OCI-LY1 (cell line): ENCODE data around the gene KLF7.

Experiments used
- H2AFZ ChIP-seq: fragments of 200-600 bp; sonication (generic), shearing (Covaris generic); 2 replicates; pipeline ENCODE4 v1.6.0; 2014; ENCODE audit warnings: antibody characterized with exemption, mild to moderate bottlenecking, low read length
- H3F3A ChIP-seq: fragments of 200-600 bp; sonication (generic), shearing (Covaris generic); 2 replicates; pipeline ENCODE4 v1.6.0; 2014; ENCODE audit warnings: mild to moderate bottlenecking, antibody characterized with exemption, low read length, moderate library complexity; ENCODE audit not compliant: insufficient read depth
- H3K27ac ChIP-seq: fragments of 200-600 bp; sonication (generic); 2 replicates; pipeline ENCODE4 v1.5.1; 2014; ENCODE audit warnings: low read length, mixed run types, mild to moderate bottlenecking, low read depth; ENCODE audit not compliant: poor library complexity, severe bottlenecking
- H3K27me3 ChIP-seq: fragments of 200-600 bp; sonication (generic); 2 replicates; pipeline ENCODE4 v1.6.0; 2014; ENCODE audit warnings: antibody characterized with exemption, mild to moderate bottlenecking, low read length, moderate library complexity; ENCODE audit not compliant: insufficient read depth
- H3K36me3 ChIP-seq: fragments of 200-600 bp; sonication (generic); 2 replicates; pipeline ENCODE4 v1.6.1; 2014; ENCODE audit warnings: mild to moderate bottlenecking, antibody characterized with exemption, low read length, moderate library complexity, mixed read lengths; ENCODE audit not compliant: insufficient read depth
- H3K4me1 ChIP-seq: fragments of 200-600 bp; sonication (generic); 2 replicates; pipeline ENCODE4 v1.5.1; 2014; ENCODE audit warnings: mild to moderate bottlenecking, low read length, moderate library complexity; ENCODE audit not compliant: insufficient read depth, severe bottlenecking
- H3K4me2 ChIP-seq: fragments of 200-600 bp; sonication (generic), shearing (Covaris generic); 2 replicates; pipeline ENCODE4 v1.6.1; 2014; ENCODE audit warnings: low read length
- H3K4me3 ChIP-seq: fragments of 200-600 bp; sonication (generic); 2 replicates; pipeline ENCODE4 v1.5.1; 2014; ENCODE audit warnings: low read length, low read depth, mild to moderate bottlenecking, mixed read lengths; ENCODE audit not compliant: poor library complexity, severe bottlenecking
- H3K79me2 ChIP-seq: fragments of 200-600 bp; shearing (Covaris generic); 2 replicates; pipeline ENCODE4 v1.6.1; 2016; ENCODE audit warnings: mixed run types, low read length, mixed read lengths; ENCODE audit not compliant: insufficient read depth
- H3K9ac ChIP-seq: fragments of 200-600 bp; sonication (generic), shearing (Covaris generic); 2 replicates; pipeline ENCODE4 v1.6.1; 2014; ENCODE audit warnings: mild to moderate bottlenecking, low read length, mixed read lengths
- H3K9me2 ChIP-seq: fragments of 200-600 bp; sonication (generic), shearing (Covaris generic); 2 replicates; pipeline ENCODE4 v1.6.1; 2014; ENCODE audit warnings: low read depth, mild to moderate bottlenecking, low read length, mixed read lengths
- H3K9me3 ChIP-seq: fragments of 200-600 bp; shearing (Covaris generic); 2 replicates; pipeline ENCODE4 v1.6.1; 2014; ENCODE audit warnings: low read length, mixed read lengths
- H4K20me1 ChIP-seq: fragments of 200-600 bp; sonication (generic), shearing (Covaris generic); 2 replicates; pipeline ENCODE4 v1.6.0; 2016; ENCODE audit warnings: mild to moderate bottlenecking, low read length; ENCODE audit not compliant: insufficient read depth
- CTCF ChIP-seq: fragments of 200-600 bp; sonication (generic), shearing (Covaris generic); IDR thresholded peaks from 2 replicates; pipeline ENCODE4 v1.5.1; 2017; ENCODE audit warnings: mild to moderate bottlenecking, antibody characterized with exemption, low read length, moderate library complexity, mixed read lengths
- EZH2 ChIP-seq: fragments of 200-600 bp; sonication (generic), shearing (Covaris generic); IDR thresholded peaks from 2 replicates; pipeline ENCODE4 v1.8.0; 2017; ENCODE audit warnings: borderline replicate concordance, mixed run types, mild to moderate bottlenecking, antibody characterized with exemption, low read length, moderate library complexity, mixed read lengths

KLF7 gene

GRCh38 chr2:207111757-207112156 is 54.0 kb downstream of the KLF7 start:
- no peaks in the 10 kb centered on the region for H3K9me3 ChIP-seq
- H3K9me2 ChIP-seq: no peaks in the 10 kb centered on the region
- H3K27ac ChIP-seq: no peak overlapping the region
- no peaks in the 10 kb centered on the region for H3K79me2 ChIP-seq
- H3K4me3 ChIP-seq: no peak overlapping the region
- H3K4me2 ChIP-seq: no peak overlapping the region
- H3K4me1 ChIP-seq: no peaks in the 10 kb centered on the region
- no peaks in the 10 kb centered on the region for H3K27me3 ChIP-seq
- no peaks in the 10 kb centered on the region for H3F3A ChIP-seq
- no peaks in the 10 kb centered on the region for H3K36me3 ChIP-seq
- no peak overlapping the region for H2AFZ ChIP-seq
- H3K9ac ChIP-seq: no peak overlapping the region
- H4K20me1 ChIP-seq: no peaks in the 10 kb centered on the region
- TF ChIP-seq CTCF (no peak), EZH2 (no peak)

- Histone ChIP-seq H3K9me3 (no peaks in the 10 kb centered on the region), H3K36me3 (no peaks in the 10 kb centered on the region), H3K9ac (no peak overlapping the region), H3K4me3 (no peak overlapping the region), H3K4me1 (no peaks in the 10 kb centered on the region), H3K27ac (no peak overlapping the region), H3F3A (no peaks in the 10 kb centered on the region), H3K79me2 (no peaks in the 10 kb centered on the region), H4K20me1 (no peaks in the 10 kb centered on the region), H3K9me2 (no peaks in the 10 kb centered on the region), H2AFZ (no peak overlapping the region), H3K27me3 (no peaks in the 10 kb centered on the region), H3K4me2 (no peak overlapping the region)
- no peak for TF ChIP-seq EZH2
- no peak for TF ChIP-seq CTCF
Observed at GRCh38 chr2:207110715-207111114, 55.0 kb downstream of the KLF7 start.

GRCh38 chr2:207110310-207110709 is 55.4 kb downstream of the KLF7 start:
- no peak overlapping the region for H3K4me3 ChIP-seq
- no peak overlapping the region for H3K4me2 ChIP-seq
- H4K20me1 ChIP-seq: no peaks in the 10 kb centered on the region
- H3K9me3 ChIP-seq: no peaks in the 10 kb centered on the region
- H3K27ac ChIP-seq: no peak overlapping the region
- no peak overlapping the region for H2AFZ ChIP-seq
- no peaks in the 10 kb centered on the region for H3K36me3 ChIP-seq
- no peak for TF ChIP-seq EZH2
- TF ChIP-seq CTCF: no peak
- H3K4me1 ChIP-seq: no peaks in the 10 kb centered on the region
- no peaks in the 10 kb centered on the region for H3K79me2 ChIP-seq
- no peaks in the 10 kb centered on the region for H3K27me3 ChIP-seq
- no peaks in the 10 kb centered on the region for H3F3A ChIP-seq
- H3K9ac ChIP-seq: no peak overlapping the region
- no peaks in the 10 kb centered on the region for H3K9me2 ChIP-seq
